Measurements from ENCODE around the gene KLHDC3. TPM values are rescaled to one million over a fixed set of nuclear protein-coding genes. Genes with fewer than 3 reads are reported as not detected.

KLHDC3 gene
- total and polyA plus RNA-seq, 9 of the 15 experiments (the other 6 are each of a cell fraction or from before 2014, with no cell fraction given) = 4.5 to 171 (median 107) TPM

DNA sequence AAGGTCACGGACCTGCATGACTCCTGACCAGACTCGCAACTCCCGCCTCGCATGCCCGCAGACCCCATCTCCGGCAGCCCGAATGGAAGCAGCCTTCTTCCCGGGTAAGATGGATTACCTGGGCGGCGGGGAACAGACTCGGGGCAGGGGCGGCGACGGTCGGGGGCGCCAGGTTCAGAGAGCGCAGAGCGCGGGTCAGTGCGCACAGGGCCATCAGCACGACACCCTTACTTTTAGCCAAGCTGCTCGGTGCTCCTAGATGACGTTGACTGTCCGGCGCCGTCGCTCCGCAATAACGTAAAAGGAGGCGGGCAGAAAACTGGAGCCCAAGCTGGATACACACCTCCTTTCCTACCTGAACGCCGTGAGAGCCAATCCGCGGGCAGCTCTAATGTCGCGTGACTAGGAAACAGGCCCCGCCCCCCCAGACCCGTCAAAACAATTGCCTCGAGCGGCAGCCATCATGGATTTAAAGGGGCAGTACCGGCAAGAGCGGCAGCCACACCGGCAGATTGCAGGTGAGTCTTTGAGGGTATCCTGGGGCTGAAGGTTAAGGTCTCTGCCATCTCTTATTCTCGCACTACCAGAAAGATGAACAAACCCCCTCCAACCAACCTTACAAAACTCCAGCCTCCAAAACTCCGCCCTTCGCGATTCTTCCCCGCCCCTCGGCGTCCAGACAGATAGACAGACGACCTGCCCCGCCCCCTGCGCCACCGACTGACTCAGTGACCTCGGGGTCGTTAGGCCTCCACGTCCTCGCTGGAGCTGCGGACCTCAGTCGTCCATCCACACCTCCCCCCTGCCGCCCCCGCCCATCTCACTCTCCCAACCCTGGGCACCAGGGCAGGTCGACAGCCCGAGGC lies 45.4 kb downstream of the KLHDC3 start, which contains the start of the genes KLC4 and MRPL2 (continued):
- TF ChIP-seq, protein P1, sequence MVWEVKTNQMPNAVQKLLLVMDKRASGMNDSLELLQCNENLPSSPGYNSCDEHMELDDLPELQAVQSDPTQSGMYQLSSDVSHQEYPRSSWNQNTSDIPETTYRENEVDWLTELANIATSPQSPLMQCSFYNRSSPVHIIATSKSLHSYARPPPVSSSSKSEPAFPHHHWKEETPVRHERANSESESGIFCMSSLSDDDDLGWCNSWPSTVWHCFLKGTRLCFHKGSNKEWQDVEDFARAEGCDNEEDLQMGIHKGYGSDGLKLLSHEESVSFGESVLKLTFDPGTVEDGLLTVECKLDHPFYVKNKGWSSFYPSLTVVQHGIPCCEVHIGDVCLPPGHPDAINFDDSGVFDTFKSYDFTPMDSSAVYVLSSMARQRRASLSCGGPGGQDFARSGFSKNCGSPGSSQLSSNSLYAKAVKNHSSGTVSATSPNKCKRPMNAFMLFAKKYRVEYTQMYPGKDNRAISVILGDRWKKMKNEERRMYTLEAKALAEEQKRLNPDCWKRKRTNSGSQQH (CRISPR knock-in tag; IDR thresholded peaks at IDR 0.05) = no peak
- TF ChIP-seq SMAD4 (CRISPR knock-in tag; conservative IDR thresholded peaks at IDR 0.05) = peak; percentile 96
- no peak for TF ChIP-seq ZNF76 (CRISPR knock-in tag; IDR thresholded peaks at IDR 0.05; ENCODE audit: borderline replicate concordance)
- no peak for TF ChIP-seq TGIF2 (CRISPR knock-in tag; IDR thresholded peaks at IDR 0.05)
- TF ChIP-seq ZSCAN32 (CRISPR knock-in tag; IDR thresholded peaks at IDR 0.05) = no peak
- TF ChIP-seq ZNF584 (CRISPR knock-in tag; IDR thresholded peaks at IDR 0.05; ENCODE audit: low read depth) = no peak
- TF ChIP-seq ZNF217 (CRISPR knock-in tag; IDR thresholded peaks at IDR 0.05) = no peak
- peak; percentile 86 for TF ChIP-seq PHF8 (IDR thresholded peaks at IDR 0.05; ENCODE audit: borderline replicate concordance, low read length)
- TF ChIP-seq TCF3 (CRISPR knock-in tag; IDR thresholded peaks at IDR 0.05) = no peak
- TF ChIP-seq, protein P2, sequence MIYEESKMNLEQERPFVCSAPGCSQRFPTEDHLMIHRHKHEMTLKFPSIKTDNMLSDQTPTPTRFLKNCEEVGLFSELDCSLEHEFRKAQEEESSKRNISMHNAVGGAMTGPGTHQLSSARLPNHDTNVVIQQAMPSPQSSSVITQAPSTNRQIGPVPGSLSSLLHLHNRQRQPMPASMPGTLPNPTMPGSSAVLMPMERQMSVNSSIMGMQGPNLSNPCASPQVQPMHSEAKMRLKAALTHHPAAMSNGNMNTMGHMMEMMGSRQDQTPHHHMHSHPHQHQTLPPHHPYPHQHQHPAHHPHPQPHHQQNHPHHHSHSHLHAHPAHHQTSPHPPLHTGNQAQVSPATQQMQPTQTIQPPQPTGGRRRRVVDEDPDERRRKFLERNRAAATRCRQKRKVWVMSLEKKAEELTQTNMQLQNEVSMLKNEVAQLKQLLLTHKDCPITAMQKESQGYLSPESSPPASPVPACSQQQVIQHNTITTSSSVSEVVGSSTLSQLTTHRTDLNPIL (CRISPR knock-in tag; IDR thresholded peaks at IDR 0.05) = no peak
